Amygdala (tissue), 56 donors: ENCODE data around the gene PCBP1.
"Not testable (repeated sequence)": the region's sequence is repeated elsewhere in the genome, so short reads cannot be mapped to it uniquely, and the experiment has no call there.

ENCODE experiments used
- DNase-seq, 56 donors: peaks; one replicate each; lab custom pipeline; 2025; lab: John Stamatoyannopoulos, UW

Gene PCBP1

DNA sequence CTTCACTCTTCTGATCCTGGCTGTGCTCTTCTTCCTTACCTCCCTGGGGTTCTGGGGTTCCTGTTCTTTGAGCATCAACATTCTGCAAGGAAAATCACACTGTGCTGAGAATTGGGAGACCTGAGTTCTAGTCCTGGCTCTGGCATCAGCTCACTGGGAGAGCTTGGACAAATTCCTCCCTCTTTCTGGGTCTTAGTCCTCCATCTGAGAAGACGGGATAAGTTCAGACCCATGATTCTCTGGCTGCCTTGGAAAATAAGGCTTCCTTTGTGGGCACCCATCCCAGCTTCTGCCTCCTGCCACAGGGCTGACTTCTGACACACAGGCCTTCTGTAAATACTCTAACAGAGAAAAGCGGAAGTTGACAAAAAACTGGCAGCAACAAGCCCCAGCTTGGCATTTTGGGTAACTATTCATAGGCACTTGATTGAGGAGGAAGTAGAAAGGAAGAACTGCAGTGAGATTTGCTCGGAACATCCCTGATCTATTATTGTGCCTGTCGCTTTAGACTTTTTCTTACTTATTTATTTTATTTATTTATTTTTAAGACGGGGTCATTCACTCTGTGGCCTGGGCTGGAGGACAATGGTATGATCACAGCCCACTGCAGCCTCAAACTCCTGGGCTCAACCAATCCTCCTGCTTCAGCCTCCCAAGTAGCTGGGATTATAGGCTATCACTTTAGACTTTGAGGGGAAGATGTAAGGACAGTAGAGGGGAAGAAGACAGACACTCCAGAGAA lies 7.9 kb downstream of the PCBP1 start:
- peak in 46 of 56 donors; percentile 22 to 84 (median 56) for DNase-seq

DNA sequence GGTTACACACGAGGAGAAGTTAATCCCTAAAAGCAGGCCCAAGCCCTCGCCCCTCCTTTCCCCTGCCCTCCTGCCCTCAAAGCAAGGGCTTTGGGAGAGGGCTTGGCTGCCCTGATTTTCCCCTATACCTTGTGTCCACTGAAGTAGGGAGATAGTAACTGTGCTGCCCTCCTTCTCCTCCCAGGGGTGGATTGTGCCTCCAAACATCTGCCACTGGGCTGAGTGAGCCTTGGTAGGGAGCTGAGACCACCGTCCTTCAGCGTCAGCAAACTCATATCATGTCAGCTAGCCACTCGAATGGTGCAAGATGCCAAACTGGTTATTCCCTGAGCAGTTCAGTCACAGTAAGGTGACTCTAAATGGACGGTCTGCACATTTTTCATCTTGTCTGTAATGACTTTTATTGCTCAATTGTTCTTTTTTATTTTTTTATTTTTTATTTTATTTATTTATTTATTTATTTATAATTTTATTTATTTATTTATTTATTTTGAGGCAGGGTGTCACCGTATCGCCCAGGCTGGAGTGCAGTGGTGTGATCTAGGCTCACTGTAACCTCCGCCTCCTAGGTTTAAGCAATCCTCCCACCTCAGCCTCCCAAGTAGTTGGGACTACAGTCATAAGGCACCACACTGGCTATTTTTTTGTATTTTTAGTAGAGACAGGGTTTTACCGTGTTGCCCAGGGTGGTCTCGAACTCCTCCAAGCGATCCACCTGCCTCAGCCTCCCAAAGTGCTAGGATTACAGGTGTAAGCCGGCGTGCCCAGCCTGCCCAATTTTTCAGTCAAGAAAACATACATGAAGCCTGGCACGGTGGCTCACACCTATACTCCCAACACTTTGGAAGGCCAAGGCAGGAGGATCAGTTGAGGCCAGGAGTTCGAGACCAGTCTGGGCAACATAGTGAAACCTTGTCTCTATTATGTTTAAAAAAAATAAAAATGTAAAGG lies 8.7 kb downstream of the PCBP1 start:
- DNase-seq = no peak

DNA sequence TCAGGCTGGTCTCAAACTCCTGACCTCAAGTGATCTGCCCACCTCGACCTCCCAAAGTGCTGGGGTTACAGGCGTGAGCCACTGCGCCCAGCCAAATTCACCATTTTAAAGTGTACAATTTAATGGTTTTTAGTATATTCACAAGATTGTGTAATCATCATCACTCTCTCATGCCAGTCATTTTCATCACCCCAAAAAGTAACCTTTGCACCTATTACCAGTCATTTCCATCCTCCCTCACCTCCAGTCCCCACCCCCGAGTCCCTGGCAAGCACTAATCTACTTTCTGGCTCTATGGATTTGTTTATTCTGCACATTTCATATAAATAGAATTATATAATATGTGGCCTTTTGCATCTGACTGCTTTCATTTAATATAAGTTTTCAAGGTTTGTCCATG lies 10.8 kb downstream of the PCBP1 start:
- DNase-seq = no peak

DNA sequence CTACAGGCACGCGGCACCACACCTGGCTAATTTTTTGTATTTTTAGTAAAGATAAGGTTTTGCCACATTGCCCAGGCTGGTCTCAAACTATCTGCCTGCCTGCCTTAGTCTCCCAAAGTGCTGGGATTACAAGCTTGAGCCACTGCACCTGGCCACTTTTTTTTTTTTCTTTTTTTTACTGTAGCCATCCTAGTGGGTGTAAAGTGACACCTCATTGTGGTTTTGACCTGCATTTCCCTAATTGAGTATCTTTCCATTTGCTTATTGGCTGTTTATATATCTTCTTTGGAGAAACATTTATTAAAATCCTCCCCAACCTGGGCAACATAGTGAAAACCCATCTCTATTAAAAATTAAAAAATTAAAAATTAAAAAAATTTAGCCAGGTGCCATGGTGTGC lies 12.0 kb downstream of the PCBP1 start:
- no peak for DNase-seq

DNA sequence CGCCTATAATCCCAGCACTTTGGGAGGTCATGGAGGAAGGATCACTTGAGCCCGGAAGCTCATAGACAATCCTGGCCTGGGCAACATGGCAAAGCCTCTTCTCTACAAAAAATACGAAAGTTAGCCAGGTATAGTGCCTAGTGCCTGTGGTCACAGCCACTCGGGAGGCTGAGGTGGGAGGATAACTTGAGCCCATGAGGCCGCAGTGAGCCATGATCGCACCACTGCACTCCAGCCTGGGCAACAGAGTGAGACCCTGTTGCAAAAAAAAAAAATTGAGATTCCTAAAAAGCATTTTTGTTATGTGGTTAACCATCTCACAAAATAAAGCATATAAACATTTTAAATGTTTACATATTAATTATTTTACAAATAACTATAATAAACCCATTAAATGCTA lies 13.9 kb downstream of the PCBP1 start:
- no peak for DNase-seq

DNA sequence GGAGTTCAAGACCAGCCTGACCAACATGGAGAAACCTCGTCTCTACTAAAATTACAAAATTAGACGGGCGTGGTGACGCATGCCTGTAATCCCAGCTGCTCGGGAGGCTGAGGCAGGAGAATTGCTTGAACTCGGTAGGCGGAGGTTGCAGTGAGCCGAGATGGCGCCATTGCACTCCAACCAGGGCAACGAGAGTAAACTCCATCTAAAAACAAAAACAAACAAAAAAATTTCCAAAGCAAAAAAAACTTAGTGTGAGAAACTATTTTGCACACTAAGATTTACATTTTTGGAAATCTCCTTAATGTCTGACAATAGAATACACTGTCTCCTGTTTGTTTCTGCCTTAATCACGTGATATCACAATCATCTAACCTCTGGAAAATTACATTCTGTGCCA lies 14.4 kb downstream of the PCBP1 start:
- not testable (repeated sequence) for DNase-seq

DNA sequence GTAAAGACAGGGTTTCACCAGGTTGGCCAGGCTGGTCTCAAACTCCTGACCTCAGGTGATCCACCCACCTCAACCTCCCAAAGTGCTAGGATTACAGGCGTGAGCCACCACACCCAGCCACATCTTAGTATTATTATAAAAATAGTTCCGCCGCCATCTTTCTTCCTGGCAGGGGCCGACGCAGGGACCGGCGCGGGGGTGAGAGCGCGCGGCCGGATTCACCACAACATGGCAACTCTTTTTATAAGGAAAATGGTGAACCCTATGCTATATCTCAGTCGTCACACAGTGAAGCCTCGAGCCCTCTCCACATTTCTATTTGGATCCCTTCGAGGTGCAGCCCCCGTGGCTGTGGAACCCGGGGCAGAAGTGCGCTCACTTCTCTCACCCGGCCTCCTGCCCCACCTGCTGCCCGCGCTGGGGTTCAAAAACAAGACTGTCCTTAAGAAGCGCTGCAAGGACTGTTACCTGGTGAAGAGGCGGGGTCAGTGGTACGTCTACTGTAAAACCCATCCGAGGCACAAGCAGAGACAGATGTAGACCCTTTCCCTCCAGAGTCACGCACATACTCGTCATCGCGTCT lies 15.1 kb downstream of the PCBP1 start:
- DNase-seq = not testable (repeated sequence)

DNA sequence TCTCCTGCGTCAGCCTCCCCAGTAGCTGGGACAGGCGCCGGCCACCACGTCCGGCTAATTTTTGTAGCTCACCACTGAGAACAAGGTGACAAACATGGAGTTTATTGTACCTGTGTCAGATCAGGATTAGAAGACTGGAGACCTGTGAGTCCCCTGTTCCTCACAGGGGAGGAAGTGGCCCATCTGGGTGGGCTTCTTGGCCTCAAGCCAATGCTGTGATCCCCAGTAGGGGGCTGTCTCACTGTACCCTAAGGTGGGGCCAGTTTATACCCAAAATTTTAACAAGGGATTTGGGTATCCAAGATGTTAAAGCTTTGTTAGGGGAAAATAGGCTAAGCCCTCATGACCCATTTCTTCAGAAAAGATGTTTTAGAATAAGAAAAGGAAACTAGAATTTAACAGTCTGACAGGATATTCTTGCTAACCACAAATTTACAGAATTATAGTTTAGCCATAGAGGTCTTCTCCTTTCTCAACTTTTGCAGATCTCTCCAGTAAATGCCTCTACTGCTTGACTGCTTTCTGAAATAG lies 16.3 kb downstream of the PCBP1 start:
- no peak for DNase-seq

DNA sequence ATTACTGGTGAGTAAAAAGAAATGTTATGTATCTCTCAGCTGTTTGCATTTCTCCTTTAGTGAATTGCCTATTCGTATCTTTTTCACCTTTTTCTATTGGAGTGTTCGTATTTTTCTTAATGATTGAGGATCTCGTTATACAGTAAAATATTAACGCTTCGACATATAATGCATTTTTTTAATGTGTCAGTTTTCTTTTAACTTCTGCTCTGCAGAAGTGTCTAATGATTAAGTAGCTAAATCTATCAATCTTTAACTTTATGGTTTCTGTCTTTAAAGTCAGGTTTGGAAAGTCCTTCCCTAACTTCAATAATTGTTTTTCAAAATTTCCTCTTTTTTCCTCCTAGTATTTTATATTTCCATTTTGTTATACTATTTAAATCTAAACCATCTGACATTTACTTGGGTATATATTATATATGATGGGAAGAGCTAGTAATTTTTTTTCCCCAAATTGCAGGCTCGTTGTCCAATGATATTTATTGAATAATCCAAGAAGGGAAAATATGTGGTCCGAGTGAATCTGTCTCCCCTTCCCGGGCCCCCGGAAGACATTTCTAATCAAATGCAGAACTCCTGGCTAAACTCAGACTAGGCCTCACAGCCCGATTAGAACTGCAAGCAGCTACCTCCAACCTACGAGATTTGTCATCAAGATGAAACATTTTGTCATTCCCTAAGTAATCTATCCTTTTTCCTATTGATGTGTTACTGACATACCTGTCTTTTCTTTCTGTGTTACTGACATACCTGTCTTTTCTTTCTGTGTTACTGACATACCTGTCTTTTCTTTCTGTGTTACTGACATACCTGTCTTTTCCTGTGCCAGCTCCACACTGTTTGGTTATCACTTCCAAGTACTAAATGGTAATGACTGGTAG lies 17.2 kb downstream of the PCBP1 start:
- peak in 2 of 56 donors; percentile 42 to 46 for DNase-seq

DNA sequence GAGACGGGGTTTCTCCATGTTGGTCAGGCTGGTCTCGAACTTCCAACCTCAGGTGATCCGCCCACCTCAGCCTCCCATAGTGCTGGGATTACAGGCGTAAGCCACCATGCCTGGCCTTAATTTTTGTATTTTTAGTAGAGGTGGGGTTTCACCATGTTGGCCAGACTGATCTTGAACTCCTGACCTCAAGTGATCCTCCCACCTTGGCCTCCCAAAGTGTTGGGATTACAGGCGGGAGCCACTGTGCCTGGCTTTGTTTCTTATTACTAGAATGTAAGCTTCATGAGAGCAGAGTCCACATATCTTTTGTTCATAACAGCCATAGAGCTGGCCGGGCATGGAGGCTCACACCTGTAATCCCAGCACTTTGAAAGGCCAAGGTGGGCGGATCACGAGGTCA lies 18.9 kb downstream of the PCBP1 start:
- DNase-seq = not testable (repeated sequence)

DNA sequence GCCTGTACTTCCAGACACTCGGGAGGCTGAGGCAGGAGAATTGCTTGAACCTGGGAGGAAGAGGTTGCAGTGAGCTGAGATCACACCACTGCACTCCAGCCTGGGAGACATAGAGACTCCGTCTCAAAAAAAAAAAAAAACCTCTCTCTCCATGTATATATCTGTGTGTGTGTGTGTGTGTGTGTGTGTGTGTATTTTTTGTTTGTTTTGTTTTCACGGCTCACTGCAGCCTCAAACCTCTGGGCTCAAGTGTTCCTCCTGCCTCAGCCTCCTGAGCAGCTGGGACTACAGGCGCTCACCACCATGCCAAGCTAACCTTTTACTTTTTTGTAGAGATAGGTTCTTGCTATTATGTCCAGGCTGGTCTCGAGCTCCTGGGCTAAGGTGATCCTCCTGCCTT lies 23.1 kb downstream of the PCBP1 start:
- not testable (repeated sequence) for DNase-seq

DNA sequence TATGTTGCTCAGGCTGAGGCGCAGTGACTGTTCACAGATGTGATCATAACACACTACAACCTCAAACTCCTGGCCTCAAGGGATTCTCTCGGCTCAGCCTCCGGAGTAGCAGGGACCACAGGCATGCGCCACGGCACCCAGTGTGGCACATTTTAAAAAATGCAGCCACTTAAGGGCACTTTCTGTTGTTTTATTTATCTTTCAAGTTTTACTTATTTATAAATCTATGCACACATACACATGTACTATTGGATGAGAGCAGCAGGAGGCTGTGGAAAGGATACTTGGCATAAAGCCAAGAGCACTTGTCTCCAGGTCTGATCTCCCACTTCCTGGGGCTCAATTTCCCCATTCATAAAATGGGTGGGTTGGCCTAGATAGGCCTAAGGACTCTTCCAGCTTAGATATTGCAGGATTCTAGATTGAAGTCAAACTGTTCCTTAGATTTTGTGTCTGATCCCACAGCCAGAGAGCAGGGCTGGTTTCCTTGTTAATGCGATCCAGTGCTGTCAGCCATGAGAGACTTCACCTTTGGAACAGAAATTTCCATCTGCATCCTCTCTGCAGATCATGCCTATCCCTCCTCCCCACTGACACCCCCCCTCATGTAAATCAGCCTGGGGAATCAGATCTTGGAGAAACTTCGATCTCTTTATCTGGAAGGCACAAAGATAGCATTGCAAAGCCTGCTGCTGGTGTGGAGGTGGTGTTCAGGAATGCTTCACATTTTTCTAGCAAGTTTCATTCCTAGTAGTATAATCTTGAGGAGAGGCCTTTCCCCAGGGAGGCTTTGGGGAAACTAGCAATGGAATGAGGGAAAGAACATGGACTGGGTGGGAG lies 24.7 kb downstream of the PCBP1 start:
- DNase-seq = no peak

DNA sequence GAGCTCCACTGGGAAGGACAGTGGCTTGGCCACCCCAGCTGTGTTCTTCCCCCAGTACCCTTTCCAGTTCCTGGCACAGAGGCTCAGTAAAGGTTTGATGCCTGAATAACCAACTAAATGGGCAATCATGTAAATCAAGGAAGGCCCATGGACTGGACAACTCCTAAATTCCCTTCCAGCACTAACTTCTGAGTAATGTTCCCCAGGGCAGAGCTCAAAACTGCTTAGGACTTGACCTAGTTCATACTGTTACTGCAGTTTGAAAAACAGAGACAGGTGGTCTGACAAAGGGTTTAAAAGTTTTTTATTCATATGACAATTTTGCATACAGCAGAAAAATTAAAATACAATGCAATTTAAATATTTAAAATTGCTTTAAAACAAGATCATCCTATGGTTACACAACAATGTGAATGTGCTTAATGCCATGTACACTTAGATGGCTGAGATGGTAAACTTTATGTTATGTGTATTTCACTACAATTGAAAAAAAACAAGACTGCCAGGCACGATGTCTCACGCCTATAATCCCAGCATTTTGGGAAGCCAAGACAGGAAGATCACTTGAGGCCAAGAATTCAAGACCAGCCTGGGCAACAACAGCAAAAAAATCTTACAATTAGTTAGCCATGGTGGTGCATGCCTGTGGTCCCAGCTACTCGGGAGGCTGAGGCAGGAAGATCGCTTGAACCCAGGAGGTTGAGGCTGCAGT lies 26.2 kb downstream of the PCBP1 start:
- no peak for DNase-seq

DNA sequence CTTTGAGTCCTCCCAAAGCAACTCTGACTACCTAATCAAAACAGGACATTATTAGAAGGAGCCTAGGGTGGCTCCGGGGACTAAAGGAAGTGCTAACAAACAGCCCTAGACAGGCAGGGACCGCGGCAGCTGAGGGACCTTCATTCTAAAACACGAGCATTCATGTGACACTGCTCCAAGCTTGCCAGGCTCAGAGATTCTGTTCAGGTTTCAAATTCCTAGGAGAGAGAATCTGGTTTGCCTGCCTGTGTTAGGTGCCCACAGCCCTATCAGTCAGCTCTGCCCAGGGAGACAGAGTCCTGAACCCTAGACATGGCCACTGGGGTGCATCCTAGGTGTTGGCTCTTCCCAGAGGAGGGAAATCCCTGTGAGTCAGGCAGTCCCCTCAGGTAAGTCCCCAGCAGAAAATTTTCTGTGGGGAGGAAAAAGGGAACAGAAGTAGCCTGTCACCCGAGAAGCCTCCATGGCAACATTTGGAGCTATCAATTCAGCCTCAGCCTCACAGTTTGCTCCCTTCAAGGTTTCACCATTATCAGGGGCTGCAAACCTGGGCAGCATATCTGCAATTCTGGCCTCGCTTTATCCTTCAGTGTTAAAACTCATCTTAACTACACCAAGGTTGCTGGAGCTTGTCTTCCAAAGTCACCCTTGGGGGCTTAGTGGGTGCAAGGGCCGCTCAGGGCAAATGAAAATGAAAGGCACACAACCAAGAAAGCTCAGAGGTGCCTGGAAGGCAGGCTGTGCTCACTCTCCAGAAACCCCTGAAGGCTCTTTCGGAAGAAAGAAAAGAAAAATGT lies 28.6 kb downstream of the PCBP1 start:
- peak in 5 of 56 donors; percentile 13 to 30 (median 24) for DNase-seq

DNA sequence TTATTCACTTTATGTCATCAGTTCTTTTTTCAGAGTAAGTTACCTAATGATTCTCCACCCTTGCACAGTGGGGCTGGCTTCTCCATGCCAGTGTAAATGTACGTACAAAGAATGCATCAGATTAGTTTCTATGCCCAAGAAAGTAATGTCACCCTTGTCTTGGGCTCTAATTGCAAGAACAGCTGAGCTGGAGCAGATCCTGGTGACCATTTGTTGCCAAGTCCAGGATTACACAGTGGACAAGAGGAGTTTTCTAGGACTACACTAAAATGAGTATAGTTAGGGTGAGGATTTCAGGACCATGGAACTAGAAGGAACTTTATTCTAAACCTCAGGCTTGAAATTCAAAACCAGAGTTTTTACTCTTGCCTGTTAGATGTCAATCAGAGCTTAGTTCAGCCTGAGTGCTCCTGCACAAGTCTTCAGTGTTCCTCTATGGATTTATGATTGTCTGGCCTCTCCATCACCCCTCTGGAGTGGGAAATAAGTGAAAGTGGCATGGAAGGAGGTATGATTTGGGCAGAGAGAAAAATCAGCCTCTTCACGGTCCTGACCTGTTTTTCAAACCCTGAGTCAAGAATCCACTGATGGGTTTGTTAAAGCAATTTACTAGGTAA lies 29.8 kb downstream of the PCBP1 start:
- peak in 7 of 56 donors; percentile 15 to 50 (median 28) for DNase-seq

DNA sequence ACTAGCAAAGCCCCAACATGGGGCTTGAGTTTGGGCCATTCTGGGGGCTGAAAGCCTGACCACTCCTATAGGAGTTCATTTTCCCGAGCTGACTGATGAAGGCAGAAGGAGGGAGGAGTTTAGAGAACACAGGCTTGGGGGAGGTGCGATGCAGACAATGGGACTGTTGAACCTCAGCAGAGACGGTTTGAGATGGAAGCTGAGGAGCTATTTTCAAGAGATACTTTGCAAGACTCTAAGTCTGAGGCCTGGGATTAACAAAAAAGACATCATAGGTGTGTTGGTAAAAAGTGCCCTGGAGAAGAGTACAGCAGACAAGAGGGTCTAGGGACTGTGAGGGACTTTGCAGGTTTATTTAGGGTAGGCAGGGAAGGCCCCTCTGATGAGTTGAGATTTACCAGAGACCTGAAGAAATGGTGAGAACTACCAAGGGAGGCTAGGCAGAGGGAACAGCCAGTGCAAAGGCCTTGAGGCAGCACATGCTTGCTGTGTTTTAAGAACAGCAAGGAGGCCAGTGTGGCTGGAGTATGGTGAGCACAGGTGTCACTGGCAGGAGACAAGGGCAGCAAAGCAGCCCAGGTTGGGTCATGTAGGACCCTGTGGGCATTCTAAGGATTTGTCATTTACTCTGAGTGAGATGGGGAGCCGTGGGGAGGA lies 31.6 kb downstream of the PCBP1 start:
- DNase-seq = peak in 34 of 56 donors; percentile 18 to 78 (median 45)
